OCI-LY7 (cell line): ENCODE data around the gene NOD1.
"Not testable (repeated sequence)": the region's sequence is repeated elsewhere in the genome, so short reads cannot be mapped to it uniquely, and the experiment has no call there.

Experiments
- EZH2phosphoT487 ChIP-seq: fragments of 200-600 bp; sonication (generic); IDR thresholded peaks from 2 replicates; pipeline ENCODE4 v1.6.1; 2018; ENCODE audit warnings: low read depth, borderline replicate concordance, mild to moderate bottlenecking, mixed run types, antibody characterized with exemption, low read length, moderate library complexity, mixed read lengths
- TF ChIP-seq, protein P1 (sequence below): fragments of 200-600 bp; sonication (generic); conservative IDR thresholded peaks from 2 replicates; pipeline ENCODE4 v1.5.1; 2014; ENCODE audit warnings: mild to moderate bottlenecking, antibody characterized with exemption, low read length, moderate library complexity, mixed read lengths

DNA sequence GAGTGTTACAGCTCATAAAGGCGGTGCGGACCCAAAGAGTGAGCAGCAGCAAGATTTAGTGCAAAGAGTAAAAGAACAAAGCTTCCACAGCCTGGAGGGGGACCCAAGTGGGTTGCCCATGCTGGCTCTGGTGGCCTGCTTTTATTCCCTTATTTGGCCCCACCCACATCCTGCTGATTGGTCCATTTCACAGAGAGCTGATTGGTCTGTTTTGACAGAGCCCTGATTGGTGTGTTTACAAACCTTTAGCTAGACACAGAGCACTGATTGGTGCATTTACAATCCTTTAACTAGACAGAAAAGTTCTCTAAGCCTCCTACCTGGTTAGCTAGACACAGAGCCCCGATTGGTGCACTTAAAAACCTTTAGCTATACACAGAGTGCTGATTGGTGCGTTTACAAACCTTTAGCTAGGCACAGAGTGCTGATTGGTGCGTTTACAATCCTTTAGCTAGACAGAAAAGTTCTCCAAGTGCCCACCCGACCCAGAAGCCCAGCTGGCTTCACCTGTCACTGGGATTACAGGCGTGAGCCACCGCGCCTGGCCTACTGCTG lies 28.8 kb upstream of the NOD1 start:
- TF ChIP-seq, protein P1, sequence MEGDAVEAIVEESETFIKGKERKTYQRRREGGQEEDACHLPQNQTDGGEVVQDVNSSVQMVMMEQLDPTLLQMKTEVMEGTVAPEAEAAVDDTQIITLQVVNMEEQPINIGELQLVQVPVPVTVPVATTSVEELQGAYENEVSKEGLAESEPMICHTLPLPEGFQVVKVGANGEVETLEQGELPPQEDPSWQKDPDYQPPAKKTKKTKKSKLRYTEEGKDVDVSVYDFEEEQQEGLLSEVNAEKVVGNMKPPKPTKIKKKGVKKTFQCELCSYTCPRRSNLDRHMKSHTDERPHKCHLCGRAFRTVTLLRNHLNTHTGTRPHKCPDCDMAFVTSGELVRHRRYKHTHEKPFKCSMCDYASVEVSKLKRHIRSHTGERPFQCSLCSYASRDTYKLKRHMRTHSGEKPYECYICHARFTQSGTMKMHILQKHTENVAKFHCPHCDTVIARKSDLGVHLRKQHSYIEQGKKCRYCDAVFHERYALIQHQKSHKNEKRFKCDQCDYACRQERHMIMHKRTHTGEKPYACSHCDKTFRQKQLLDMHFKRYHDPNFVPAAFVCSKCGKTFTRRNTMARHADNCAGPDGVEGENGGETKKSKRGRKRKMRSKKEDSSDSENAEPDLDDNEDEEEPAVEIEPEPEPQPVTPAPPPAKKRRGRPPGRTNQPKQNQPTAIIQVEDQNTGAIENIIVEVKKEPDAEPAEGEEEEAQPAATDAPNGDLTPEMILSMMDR = not testable (repeated sequence)
- not testable (repeated sequence) for TF ChIP-seq EZH2phosphoT487
